GM20000 (cell line): ENCODE data around the gene LRFN3.
A peak's percentile ranks its signal among the peaks of the same experiment; 100 is the strongest.
"Not testable (repeated sequence)": the region's sequence is repeated elsewhere in the genome, so short reads cannot be mapped to it uniquely, and the experiment has no call there.

Source experiments
- DNase-seq: peaks from one replicate; pipeline ENCODE4 v3.0.0; 2012; ENCODE audit warnings: low spot score
- TF ChIP-seq, protein P1 (sequence below): IDR thresholded peaks from 2 replicates; pipeline ENCODE4 v1.5.1; 2012; ENCODE audit warnings: mild to moderate bottlenecking, control low read depth; ENCODE audit errors: extremely low read depth, missing control alignments

Gene LRFN3

DNA sequence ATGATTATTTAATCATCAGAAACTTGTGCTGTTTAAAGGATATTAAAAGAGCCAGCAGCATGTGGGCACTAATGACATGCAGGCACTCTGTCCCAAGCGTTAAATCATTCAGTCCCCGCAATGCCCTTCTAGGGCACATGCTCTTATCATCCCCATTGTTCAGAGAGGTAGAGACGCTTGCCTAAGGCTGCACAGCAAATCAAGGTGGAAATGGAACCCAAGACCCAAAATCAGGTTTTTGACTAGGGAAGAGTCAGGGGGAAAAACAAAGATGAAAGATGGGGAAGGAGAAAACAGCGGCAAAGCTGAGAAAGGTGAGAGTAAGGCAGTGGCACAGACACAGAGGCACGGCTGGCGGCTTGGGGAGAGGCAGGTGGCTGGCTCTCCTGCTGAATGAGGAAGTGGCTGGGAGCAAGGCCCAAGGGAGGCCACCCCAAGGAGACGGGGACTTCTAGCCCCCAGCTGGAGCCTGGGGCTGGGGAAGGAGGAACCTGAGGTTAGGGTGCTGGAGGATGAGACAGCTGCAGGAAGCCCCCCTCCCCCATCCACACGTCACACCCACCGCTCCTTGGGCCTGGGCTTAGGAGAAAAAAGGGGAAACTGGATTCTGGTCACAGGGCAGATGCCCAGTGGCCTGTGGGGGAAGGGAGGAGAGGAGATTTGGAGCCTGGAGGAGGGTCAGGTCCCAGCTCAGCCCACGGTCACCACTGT lies 27.0 kb upstream of the LRFN3 start:
- DNase-seq = peak; percentile 54
- TF ChIP-seq, protein P1, sequence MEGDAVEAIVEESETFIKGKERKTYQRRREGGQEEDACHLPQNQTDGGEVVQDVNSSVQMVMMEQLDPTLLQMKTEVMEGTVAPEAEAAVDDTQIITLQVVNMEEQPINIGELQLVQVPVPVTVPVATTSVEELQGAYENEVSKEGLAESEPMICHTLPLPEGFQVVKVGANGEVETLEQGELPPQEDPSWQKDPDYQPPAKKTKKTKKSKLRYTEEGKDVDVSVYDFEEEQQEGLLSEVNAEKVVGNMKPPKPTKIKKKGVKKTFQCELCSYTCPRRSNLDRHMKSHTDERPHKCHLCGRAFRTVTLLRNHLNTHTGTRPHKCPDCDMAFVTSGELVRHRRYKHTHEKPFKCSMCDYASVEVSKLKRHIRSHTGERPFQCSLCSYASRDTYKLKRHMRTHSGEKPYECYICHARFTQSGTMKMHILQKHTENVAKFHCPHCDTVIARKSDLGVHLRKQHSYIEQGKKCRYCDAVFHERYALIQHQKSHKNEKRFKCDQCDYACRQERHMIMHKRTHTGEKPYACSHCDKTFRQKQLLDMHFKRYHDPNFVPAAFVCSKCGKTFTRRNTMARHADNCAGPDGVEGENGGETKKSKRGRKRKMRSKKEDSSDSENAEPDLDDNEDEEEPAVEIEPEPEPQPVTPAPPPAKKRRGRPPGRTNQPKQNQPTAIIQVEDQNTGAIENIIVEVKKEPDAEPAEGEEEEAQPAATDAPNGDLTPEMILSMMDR = no peak

DNA sequence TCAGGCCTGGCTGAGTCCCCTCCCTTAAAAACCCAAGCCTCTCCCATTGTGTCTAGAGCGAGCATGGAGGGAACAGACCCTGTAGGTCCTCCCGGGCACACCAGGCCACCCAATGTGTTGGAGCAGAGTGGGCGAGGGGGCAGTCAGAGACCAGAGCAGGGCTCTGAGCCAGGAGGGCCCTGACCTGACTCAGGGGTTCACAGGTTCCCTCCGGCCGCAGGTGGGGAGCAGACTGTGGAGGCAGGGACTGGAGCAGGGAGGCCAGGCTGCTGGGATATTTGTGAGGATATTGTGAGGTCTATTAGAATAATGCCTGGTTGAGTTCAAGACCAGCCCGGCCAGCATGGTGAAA lies 26.5 kb upstream of the LRFN3 start:
- DNase-seq = no peak
- TF ChIP-seq, protein P1 = no peak

DNA sequence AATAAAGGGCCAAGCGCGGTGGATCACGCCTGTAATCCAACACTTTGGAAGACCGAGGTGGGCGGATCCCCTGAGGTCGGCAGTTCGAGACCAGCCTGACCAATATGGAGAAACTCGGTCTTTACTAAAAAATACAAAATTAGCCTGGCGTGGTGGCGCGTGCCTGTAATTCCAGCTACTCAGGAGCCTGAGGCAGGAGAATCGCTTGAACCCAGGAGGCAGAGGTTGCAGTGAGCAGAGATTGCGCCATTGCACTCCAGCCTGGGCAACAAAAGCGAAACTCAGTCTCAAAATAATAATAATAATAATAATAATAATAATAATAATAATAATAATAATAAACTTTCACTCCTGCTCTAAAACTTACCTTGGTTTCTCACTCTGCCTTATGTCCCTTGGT lies 25.8 kb upstream of the LRFN3 start:
- DNase-seq = not testable (repeated sequence)

DNA sequence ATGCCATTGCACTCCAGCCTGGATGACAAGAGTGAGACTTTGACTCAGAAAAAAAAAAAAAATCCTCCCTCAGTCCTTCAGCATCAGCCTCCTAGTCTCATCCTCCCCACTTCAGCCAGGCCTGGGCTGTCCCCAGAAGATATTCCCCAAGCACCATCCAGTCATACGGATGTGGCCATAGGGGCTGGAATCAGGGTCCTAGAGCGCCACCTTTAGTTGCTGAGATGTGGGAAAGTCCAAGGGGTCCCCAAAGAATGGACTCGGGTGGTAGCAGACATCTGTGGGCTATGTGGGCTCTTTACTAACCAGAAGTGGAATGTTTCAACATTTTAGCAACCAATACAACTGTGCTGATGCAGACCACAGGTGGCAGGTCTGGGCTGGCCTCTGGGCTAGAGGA lies 25.0 kb upstream of the LRFN3 start:
- TF ChIP-seq, protein P1 = no peak
- DNase-seq = peak; percentile 5

DNA sequence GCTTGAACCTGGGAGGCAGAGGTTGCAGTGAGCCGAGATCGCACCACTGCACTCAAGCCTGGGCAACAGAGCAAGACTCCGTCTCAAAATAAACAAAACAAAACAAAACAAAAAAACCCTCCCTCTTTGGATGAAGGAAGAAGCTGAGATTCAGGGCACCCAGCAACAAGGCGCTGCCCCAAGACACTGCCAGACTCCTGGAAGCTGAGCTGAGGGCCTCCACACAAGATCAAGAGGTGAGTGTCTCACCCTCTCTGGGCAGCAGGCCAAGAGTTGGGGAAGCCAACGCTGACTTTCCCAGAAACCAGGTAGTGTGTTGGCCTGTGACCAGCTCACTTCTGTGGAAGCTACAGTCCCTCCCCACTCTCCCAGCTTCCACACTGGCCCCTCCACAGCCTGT lies 24.4 kb upstream of the LRFN3 start:
- TF ChIP-seq, protein P1 = no peak
- peak; percentile 4 for DNase-seq

DNA sequence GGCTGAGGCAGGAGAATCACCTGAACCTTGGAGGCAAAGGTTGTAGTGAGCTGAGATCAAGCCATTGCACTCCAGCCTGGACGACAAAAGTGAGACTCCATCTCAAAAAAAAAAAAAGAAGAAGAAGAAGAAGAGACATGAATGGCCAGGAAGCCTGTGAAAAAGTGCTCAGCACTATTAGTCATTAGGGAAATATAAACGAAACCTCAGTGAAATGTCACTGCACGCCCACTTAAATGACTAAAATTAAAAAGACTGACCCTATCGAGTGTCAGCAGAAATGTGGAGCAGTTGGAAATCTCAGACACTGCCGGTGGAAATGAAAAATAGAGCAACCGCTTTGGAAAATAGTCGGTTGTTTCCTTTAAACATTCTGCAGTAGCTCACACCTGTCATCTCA lies 22.6 kb upstream of the LRFN3 start:
- DNase-seq = peak; percentile 39
- TF ChIP-seq, protein P1 = no peak

DNA sequence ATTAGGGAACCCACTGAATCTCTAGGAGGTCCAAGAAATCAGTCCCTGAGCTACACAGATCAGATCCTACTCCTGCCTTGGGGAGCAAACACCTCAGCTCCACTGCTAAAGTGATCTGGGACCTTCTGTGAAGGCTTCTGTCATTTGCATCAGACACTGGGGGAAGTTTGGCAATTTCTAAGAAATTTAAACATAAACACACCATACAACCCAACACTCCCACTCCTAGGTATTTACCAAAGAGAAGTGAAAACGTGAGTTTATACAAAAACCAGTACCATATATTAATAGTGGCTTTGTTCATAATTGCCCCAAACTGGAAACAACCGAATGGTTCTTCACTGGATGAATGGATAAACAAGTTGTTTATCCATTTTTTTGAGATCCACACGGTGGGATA lies 20.7 kb upstream of the LRFN3 start:
- peak; percentile 10 for DNase-seq
- TF ChIP-seq, protein P1 = no peak

DNA sequence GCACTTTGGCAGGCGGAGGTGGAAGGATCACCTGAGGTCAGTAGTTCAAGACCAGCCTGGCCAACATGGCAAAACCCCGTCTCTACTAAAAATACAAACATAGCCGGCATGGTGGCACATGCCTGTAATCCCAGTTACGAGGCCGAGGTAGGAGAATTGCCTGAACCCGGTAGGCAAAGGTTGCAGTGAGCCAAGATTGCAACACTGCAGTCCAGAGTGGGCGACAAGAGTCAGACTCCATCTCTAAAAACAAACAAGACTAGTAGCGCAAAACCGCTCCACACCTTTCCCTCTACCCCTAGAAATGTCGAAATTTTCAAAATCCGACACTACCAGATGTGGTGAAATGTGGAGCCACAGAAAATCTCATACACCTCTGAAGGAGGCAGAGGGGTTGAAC lies 16.9 kb upstream of the LRFN3 start:
- DNase-seq = no peak

More for the DNA sequence above, 16.9 kb upstream of the LRFN3 start:
- TF ChIP-seq, protein P1 = no peak
